ENCODE data around the gene APBB2. TPM values are rescaled to one million over a fixed set of nuclear protein-coding genes. Genes with fewer than 3 reads are reported as not detected.

The APBB2 gene
- total RNA-seq, 1 donor from 2014 or later = 121 TPM

- no peak for DNase-seq (ENCODE audit: low spot score)
Measured at GRCh38 chr4:41196633-41197332, 17.6 kb downstream of the APBB2 start.

- no peak for DNase-seq (ENCODE audit: low spot score)
Measured at GRCh38 chr4:41192136-41192535, 22.2 kb downstream of the APBB2 start.

- no peak for DNase-seq (ENCODE audit: low spot score)
Measured at GRCh38 chr4:41189666-41190065, 24.7 kb downstream of the APBB2 start.

GRCh38 chr4:41189076-41189475 is 25.3 kb downstream of the APBB2 start:
- no peak for DNase-seq (ENCODE audit: low spot score)

DNA sequence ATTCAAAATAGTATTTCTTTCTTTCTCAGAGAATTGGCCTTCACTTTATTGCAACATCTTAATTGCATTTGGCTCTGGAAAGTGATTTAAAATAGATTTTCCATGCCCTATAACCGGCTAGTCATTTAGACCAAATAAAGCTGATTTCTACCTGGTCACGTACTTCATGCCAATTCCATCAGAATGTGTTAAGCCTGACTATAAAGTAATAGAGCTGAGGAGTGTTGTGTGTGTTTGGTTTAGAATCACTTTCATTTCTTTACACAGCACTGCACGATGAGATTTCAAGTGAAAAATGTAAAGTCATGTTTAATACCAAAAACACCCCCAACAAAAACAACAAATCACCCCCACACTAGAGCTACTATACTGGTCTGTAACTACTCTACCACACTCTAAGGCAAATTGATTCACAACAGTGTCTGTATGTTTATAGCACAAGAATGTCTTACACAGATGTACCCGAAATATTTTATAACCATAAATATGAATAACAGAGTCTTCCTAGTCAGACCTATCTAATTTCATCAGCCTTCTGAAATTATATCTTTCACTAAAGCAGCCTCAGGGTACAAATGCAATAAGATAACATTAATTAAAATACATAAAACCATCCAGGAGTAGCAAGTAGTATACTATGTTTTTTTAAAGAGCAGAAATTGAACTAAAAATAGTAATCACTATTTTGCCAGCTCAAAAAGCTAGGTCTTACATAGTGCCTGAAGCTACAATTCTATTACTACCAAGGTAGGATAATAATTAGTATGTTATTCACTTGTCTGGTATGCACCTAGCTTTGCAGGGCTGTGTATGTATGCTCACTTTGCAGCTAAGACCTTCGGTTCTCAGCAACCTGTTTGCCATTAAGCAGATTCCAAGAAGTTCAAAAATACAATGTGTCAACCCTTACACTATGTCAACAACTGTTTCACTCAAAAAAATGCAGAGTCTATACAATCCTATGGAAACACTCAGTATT is 28.4 kb downstream of the APBB2 start:
- no peak for DNase-seq (ENCODE audit: low spot score)

DNA sequence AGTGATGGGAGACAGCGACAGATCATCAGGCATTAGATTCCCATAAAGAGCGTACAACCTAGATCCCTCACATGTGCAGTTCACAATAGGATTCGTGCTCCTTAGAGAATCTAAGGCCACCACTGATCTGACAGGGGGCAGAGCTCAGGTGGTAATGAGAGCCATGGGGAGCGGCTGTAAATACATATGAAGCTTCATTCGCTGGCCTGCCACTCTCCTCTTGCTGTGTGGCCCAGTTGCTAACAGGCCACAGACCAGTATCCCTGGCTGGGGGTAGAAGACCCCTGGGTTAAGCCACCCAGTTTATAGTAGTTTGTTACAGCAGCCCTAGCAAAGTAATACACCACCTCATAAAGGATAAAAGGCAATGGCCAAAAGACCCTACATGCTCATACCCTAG is 30.3 kb downstream of the APBB2 start:
- no peak for DNase-seq (ENCODE audit: low spot score)

DNA sequence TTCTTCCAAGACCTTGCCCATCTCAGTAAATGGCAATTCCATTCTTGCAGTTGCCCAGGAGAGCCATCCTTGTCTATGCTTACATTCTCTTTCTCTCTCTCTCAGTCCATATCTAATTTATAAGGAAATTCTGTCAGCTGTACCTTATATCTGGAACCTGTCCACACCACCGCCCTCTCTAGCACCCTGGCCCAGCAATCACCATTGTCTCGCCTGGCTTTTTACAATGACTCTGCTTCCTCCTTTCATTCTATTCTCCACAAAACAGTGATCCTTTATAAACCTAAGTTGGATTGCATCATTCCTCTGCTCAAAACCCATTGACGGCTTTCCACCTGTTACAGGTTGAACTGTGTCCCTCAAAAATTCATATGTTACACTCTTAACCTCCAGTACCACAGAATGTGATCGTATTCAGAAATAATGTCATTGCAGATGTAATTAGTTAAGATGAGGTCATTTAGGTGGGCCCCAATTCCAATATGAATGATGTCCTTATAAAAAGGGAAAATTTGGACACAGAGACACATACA is 31.3 kb downstream of the APBB2 start:
- no peak for DNase-seq (ENCODE audit: low spot score)

DNA sequence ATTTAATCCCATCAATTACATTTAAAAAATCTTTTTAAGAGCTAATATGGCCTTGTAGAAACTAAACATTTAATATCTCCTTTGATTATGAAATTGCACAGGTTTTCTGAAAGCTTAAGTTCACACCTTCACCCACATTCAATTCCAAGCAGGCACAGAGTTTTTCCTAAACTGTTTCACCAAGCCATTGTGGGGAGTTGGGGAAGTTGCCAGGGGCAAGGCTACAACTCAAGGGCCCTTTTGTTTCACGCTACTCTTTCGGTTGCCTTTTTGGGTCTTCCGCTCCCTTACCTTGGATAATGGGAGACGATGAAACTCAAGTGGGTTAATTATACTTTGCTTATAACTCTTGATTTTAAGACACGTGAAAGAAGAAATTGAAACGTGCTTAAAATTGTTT is 33.3 kb downstream of the APBB2 start:
- DNase-seq (ENCODE audit: low spot score) = no peak

GRCh38 chr4:41179498-41180195 is 34.7 kb downstream of the APBB2 start:
- no peak for DNase-seq (ENCODE audit: low spot score)

- no peak for DNase-seq (ENCODE audit: low spot score)
Measured at GRCh38 chr4:41178372-41179370, 35.7 kb downstream of the APBB2 start.

DNA sequence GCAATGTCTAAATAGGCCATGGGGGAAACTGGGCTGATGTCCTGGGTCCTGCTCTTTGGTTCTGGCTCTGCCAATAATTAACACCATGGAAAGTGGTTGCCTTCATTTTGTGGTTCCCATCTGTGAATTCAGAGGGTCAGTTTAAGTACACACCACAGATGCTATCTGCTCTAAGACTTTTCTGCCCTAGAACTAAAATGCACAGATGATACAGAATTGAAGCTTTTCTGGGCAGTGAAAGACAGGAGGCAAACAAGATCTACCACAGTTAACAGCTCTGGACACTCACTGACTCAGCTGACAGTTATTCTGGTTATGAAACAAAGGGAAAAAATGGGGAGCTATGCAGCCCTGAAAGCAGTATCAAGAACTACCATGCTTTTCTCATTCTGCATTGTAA is 37.3 kb downstream of the APBB2 start:
- no peak for DNase-seq (ENCODE audit: low spot score)

DNA sequence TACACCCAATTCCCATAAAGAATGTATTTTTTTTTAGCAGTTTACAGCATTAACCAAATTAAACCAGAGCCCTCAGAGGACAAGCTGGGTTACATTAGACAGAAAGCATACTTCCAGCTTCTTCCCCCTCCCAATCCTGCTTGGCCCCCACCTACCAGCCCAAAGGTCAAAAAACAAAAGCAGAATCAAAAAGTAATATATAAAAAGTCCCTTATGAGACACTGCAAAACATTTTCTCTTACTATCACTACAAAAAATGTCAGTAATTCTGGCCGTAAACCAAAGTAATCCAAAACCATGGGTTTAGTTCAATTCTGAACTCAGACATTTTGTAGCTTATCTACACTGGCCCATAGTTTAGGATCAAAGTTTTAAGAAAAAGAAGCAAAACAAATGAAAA is 38.0 kb downstream of the APBB2 start:
- no peak for DNase-seq (ENCODE audit: low spot score)

DNA sequence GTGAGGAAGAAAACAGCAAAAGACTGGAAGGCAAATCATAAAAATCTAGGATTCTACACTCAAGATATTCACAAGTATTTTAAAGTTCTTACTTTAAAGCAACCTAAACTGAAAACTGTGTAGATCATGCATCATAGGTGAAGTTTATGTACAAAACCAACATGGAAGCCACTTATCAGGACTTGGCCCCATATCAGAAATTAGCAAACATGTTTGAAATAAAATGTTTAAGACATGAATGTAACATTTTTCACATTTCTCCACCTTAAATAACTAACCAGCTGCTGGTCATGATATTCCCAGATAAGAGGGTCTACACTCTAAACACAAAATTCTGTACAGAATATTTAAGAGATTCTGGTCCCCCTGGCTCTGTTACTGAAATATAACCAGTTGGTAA is 38.5 kb downstream of the APBB2 start:
- DNase-seq (ENCODE audit: low spot score) = no peak

- DNase-seq (ENCODE audit: low spot score) = no peak
Measured at GRCh38 chr4:41174444-41174843, 39.9 kb downstream of the APBB2 start.

DNA sequence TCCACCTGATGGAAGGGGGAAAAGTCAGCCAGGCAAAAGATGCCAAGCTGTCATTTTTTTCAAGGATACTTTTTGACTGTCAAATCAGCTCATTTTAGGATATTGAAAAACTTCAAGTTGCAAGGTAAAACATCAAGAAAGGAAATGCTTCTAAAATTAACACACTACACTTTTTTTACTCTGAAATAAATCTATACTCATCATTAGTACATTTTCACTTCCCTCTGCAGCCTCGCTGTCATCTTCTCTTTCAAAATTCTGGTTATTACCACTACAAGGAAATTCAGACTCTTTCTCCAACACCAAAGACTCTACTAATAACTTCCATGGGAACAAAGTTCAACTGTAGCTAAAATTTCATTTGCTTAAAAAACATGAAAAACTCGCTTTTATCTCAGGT is 41.6 kb downstream of the APBB2 start:
- no peak for DNase-seq (ENCODE audit: low spot score)

DNA sequence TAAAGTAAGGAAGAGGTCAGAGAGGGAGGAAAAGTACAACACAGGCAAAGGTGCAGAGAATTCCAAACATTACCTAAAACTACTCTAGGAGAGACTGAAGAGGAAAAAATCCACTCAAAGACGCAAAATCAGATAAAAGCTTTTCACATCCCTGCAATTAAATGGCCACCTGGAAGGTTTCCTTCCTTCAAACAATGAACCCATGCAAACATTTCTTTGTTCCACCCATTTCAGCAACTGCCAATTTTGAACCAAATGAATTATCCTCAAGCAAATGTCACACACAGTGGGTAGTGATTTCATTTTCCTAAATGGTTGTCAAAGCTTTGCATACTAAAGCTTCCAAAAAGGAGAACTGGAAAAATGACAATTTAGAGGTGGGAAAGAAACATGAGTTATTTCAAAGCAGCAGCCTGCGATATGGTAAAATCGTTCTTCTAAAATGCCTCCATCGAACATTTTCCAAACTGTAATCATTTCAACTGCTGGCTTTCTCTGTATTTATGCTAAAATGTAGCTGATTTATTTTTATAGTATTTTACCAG is 45.0 kb downstream of the APBB2 start:
- DNase-seq (ENCODE audit: low spot score) = no peak

- DNase-seq (ENCODE audit: low spot score) = no peak
Measured at GRCh38 chr4:41167191-41167590, 47.2 kb downstream of the APBB2 start.

- DNase-seq (ENCODE audit: low spot score) = no peak
Measured at GRCh38 chr4:41164405-41164804, 49.9 kb downstream of the APBB2 start.

DNA sequence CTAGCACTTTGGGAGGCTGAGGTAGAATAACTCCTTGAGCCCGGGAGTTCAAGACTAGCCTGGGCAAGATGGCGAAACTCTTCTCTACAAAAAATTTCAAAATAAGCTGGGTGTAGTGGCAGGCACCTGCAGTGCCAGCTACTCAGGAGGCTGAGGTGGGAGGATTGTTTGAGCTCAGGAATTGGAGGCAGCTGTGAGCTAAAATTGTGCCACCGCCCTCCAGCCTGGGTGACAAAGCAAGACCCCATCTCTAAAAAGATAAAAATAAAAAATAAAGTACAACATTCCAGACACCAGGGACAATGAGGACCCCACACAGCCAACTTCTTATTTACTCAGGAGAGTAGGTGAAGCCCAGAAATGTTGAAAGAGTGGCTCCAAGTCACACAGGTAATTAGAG is 53.0 kb downstream of the APBB2 start:
- no peak for DNase-seq (ENCODE audit: low spot score)

DNA sequence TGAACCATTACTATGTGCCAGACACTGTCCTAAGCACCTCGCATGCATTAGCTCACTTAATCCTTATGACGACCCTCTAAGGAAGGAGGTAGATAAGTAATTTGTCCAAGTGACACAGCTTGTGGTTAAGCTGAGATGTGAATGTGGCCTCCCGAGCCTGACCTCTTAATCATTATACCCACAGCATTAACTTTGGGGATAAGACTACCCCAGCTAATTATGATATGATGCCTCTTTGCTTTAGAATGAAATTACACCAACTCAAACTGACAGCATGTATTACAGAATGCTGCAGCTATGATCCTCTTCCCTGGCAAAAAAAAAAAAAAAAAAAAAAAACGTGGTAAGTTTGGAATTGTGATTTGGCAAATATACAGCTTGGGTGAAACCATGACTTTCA is 53.5 kb downstream of the APBB2 start:
- DNase-seq (ENCODE audit: low spot score) = no peak
